Activated T-helper 1 cell treated with anti-CD3 and anti-CD28 coated beads, Interleukin-2, amount 50 U/mL, for 16 hours (primary cell): ENCODE results near the gene NPRL2.

Experiments used
- DNase-seq, 2 donors: peaks; one replicate each; pipeline ENCODE4 v3.0.0-alpha.2; 2020; ENCODE audit warnings: low read depth in 1 of 2, low spot score in 1 of 2

The NPRL2 gene

DNA sequence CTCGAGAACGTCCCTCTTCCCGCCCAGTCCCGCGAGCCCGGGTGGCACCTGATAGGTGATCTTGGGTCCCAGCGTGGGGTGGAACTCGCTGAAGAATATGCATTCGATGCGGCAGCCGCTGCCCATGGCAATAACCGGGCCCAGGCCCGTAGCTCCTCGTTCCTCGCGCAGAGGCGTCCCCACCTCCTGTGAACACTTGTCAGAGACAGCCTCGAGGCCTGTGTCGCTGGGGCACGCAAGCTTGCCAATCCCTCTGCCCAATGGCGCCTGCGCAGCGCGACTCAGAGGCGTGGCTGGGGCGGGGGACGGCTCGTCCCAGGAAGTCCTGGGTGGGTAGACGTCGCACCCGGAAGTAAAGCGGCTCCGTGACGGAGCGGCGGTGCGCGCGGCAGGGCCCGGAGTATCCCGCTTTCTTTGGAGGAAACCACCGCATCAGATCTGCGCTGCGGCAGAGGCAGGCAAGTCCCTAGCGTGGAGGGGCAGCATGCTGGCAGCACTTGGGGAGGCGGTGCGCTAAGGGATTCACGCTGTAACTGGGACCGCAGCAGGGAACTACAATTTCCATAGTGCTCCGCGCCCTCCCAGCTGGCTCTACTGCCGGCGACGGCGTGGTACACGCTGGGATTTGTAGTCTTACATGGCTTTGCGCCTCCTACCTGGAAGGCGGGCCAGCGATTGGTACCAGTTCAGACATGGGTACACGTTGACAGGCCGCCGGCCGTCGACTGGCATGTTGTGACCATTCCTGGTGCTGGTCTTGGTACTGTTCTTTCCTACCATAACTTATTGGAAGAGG is at the start of gene NPRL2, which contains the start of gene CYB561D2:
Gene NPRL2, minus strand, starts transcription at position 249 of the 796 bp plus-strand sequence. Its CDS starts 123 bp downstream, at position 126.
Gene CYB561D2, plus strand, starts transcription at position 336 of the 796 bp plus-strand sequence. CDS start 572 bp downstream, outside the sequence.
- peak; percentile 99 for DNase-seq

DNA sequence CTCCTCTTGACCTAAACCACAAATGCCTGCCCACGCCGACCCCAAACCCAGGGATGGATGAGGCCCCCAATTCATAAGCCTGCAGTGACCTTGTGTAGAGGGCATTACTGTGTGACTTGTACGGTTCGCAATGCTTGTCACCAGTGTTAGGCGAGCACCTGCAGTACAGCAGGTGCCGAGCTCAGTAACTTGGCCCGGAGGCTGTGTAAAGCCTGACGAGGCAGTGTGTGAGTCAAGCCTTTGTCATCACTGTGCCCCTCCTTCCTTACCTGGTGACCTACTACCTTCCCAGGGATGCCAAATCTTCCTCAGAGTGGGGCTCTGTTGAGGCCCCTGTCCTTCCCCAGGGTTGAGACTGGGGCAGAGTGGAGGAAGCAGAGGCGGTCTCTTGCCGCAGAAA is 45.9 kb upstream of the NPRL2 start:
- DNase-seq: no peak

- no peak for DNase-seq
These were observed 44.7 kb upstream of the NPRL2 start for GRCh38 chr3:50395070-50395860.

GRCh38 chr3:50393061-50393460 is 42.5 kb upstream of the NPRL2 start:
- no peak for DNase-seq

- DNase-seq: no peak
These were observed 41.6 kb upstream of the NPRL2 start for GRCh38 chr3:50392101-50392715.

- DNase-seq: no peak
These were observed 40.1 kb upstream of the NPRL2 start for GRCh38 chr3:50390508-50391224.

DNA sequence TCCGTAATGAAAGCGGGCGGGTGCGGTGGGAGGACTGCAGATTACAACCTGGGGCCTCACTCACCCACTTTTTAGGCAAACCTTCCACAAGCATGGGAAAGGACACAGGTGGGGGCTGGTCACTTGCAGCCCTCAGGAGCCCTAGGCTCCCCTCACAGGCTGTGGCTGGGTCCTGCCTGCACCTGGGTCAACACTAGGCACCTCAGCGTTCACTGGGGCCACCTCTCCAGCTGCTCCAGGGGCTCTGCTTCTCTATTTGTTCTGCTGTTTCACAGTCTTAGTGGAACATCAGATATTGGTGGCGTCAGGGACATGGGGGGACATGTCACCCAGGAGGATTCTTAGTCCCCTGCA is 38.8 kb upstream of the NPRL2 start:
- DNase-seq: no peak

GRCh38 chr3:50388720-50389413 is 38.3 kb upstream of the NPRL2 start:
- DNase-seq: no peak

GRCh38 chr3:50388016-50388719 is 37.6 kb upstream of the NPRL2 start:
- no peak for DNase-seq

DNA sequence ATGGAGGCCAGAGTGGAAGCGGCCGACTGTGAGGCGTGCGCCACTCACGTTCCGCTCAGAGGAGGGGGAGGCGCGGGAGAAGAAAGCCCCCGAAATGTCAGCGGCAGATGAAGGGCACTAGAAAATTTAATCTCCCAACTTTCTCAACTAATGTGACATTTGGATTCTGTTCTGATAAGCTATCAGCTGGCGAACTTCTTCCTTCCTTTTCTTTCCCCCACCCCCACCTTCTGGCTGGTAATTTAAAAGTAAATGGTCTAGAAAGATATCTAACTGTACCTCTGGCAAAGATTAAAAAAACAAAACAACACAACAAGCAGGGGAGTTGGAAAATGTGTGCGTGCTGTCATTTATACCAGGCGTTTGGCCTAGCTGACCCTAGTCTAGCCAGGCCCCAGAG is 35.2 kb upstream of the NPRL2 start:
- no peak for DNase-seq

DNA sequence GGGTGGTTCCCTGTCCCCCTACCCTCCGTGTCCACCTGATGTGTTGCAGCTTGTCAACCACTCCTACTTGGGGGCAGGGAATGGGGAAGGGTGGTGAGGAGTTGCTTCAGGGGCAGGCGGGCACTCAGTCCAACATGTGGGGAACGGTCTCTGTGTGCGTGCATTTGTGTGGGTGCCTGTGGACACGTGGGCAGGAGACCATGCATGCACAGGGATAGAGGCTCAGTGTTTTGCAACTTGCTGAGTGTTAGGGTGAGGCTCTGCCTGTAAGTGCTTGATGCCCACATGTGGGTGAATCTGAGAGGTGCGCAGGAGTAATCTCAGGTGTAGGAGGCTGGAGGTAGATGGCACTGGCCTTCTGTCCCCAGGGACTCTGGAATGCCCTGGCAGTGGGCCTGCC is 33.2 kb upstream of the NPRL2 start:
- no peak for DNase-seq

DNA sequence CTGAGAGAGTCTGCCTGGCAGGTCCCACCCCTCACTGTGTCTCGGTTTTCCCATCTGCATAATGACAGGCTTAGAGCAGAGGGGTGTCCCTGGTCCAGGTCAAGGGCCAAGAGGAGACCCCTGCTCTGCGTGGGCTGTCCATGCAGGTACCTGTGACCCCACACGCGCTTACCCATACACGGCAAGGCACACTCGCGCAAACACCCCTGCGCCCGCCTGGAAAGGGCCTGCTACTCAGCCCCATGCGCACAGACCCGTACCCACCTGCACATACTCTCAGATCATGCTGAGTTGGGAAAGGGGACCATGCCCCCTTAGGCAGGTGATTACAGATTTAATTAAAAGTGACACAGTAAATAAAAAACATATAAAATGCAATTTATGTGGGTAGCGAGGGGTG is 32.1 kb upstream of the NPRL2 start:
- DNase-seq: no peak

GRCh38 chr3:50381383-50381782 is 30.8 kb upstream of the NPRL2 start:
- DNase-seq: no peak

DNA sequence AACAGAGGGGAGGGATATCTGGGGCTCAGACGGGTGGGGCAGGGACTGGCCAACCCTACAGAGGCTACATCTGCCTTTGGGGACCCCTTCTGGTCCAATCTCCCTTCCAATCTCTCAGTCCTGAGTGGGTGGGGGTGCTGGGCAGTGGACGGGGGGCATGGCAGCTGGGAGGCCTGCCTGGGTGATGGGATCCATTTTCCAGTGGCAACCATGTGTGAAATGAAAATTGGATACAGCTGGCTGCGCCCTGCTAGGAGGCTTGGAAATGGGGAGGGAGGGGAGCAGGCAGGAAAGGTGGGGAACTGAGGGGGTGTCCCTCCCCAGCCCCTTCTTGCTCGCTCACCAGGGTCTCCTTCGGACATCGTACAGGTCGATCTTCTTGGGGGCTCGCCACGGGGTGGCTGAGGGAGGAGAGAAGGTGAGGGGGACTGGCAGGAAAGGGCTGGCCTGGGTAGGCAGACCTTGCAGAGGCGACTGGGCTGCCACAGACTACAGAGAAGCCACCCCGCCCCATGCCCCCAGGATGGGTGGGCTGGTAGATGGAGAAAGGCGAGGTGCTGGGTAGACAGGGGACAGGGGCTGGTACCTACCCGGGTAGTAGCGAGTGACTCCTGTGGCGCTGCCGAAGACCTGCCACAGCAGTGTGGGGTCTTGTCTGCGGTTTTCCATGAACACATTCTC is 30.0 kb upstream of the NPRL2 start:
- no peak for DNase-seq

DNA sequence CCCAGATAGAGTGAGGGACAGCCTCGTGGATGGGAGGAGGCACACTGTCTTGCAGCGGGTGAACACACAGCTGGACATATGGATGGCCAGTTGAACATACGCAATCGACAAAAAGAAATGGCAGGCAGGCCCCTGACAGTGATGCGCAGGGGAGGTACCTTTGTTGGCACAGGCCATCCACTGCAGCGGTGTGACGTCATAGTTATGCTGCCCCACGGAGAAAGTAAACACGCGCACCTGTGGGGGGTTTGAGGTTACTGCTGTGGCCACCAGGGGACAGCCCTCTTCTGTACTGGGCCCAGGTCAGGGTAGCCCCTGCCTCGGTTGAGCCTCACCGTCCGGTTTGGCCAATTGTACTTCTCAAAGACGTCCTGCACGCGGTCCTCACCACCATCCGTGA is 28.2 kb upstream of the NPRL2 start:
- DNase-seq: no peak

- no peak for DNase-seq
These were observed 27.4 kb upstream of the NPRL2 start for GRCh38 chr3:50378024-50378423.

GRCh38 chr3:50375258-50375931 is 24.8 kb upstream of the NPRL2 start:
- DNase-seq: no peak

GRCh38 chr3:50374363-50375257 is 24.0 kb upstream of the NPRL2 start:
- DNase-seq: no peak
